Prostate gland (tissue), 2 donors: ENCODE results near the gene TRMT112. TPM values are rescaled to one million over a fixed set of nuclear protein-coding genes. Genes with fewer than 3 reads are reported as not detected.

Source experiments
- DNase-seq: peaks from one replicate; pipeline ENCODE4 v3.0.0-alpha.2; 2019; ENCODE audit warnings: low spot score
- H3K27ac ChIP-seq, 2 donors: fragments of 200-600 bp; sonication (generic); 2 replicates each; pipeline ENCODE4 v1.5.1; 2017 to 2019
- H3K27me3 ChIP-seq: fragments of 200-600 bp; sonication (generic); replicated peaks from 2 replicates; pipeline ENCODE4 v1.5.1; 2019; ENCODE audit not compliant: insufficient read depth
- H3K36me3 ChIP-seq, 2 donors: fragments of 200-600 bp; sonication (generic); 1 replicate in 1 of 2; 2 replicates in 1 of 2; pipeline versions ENCODE4 v1.5.1 to v1.8.1; 2017 to 2019
- H3K4me1 ChIP-seq: fragments of 200-600 bp; sonication (generic); replicated peaks from 2 replicates; pipeline ENCODE4 v1.5.1; 2019
- H3K4me3 ChIP-seq, 2 donors: fragments of 200-600 bp; sonication (generic); 2 replicates each; pipeline ENCODE4 v1.5.1; 2017 to 2019
- H3K9me3 ChIP-seq: fragments of 200-600 bp; sonication (generic); 2 replicates; pipeline ENCODE4 v1.5.1; 2017
- CTCF ChIP-seq, 4 experiments: fragments of 200-600 bp in 2 of 4; fragments of 450-650 bp in 2 of 4; sonication (generic) in 2 of 4; IDR thresholded peaks; 1 replicate in 3 of 4; 2 replicates in 1 of 4; pipeline ENCODE4 v1.5.1; 2016 to 2019; ENCODE audit warnings: antibody characterized with exemption in 4 of 4, mild to moderate bottlenecking in 2 of 4, moderate library complexity in 2 of 4
- POLR2A ChIP-seq: fragments of 450-650 bp; IDR thresholded peaks from one replicate; pipeline ENCODE4 v1.6.1; 2016; ENCODE audit warnings: antibody characterized with exemption, mild to moderate bottlenecking
- POLR2AphosphoS5 ChIP-seq: sonication (generic); formaldehyde crosslinking; IDR thresholded peaks from one replicate; pipeline ENCODE4 v1.6.1; 2017; ENCODE audit warnings: antibody characterized with exemption
- WGBS: methylation state at CpG from one replicate; pipeline ENCODE4 v1.1.5; 2018; 5-methylcytosine and 5-hydroxymethylcytosine counted together
- intact Hi-C: fragments of 100-400 bp; cut with DNase I; formaldehyde crosslinking; loops from one replicate; pipeline ENCODE4 v1.14.2; 2022
- total RNA-seq, 2 donors: library from RNA; depleted of rRNA; stranded (reverse); fragments of >200 nt; gene quantifications; one replicate each; pipeline ENCODE4 v1.1.0, GENCODE V29; 2016

TRMT112 gene
- total RNA-seq, 2 donors from 2014 or later, result 328 to 400 TPM

GRCh38 chr11:64355078-64355940 lies 38.0 kb upstream of the TRMT112 start:
- Histone ChIP-seq H3K27me3 (no peaks in the 10 kb centered on the region), H3K4me1 (peaks cover 6% of the 10 kb centered on the region), H3K36me3 (no peaks in the 10 kb centered on the region), H3K9me3 (no peaks in the 10 kb centered on the region), H3K4me3 (peak overlapping the region; percentile 2 to 21), H3K27ac (peak overlapping the region; percentile 10 to 48)
- WGBS, result 6% methylated on average over 23 of the region's 23 CpGs
- peak; percentile 73 for DNase-seq
- TF ChIP-seq CTCF (IDR thresholded peaks at IDR 0.05) (peak; percentile 67 to 95 (median 76)), POLR2A (no peak), POLR2AphosphoS5 (peak; percentile 79)
- intact Hi-C loops, result no loop called here

- no peak overlapping the region for H3K4me3 ChIP-seq
- intact Hi-C loops, result loop anchor here (1.0 kb wide), 1 partner anchor 35 kb away; no protein-coding TSS in a partner anchor
- no peak overlapping the region for H3K27ac ChIP-seq
- TF ChIP-seq POLR2AphosphoS5 (no peak), CTCF (IDR thresholded peaks at IDR 0.05) (no peak), POLR2A (no peak)
- H3K9me3 ChIP-seq, result no peaks in the 10 kb centered on the region
- DNase-seq, result no peak
- no peaks in the 10 kb centered on the region for H3K36me3 ChIP-seq
- peaks cover 6% of the 10 kb centered on the region for H3K4me1 ChIP-seq
- no peaks in the 10 kb centered on the region for H3K27me3 ChIP-seq
- WGBS, result 74% methylated on average over 19 of the region's 20 CpGs
Observed at GRCh38 chr11:64353715-64354506, 36.6 kb upstream of the TRMT112 start.

GRCh38 chr11:64352995-64353714 lies 35.8 kb upstream of the TRMT112 start:
- DNase-seq, result no peak
- Histone ChIP-seq H3K27me3 (no peaks in the 10 kb centered on the region), H3K4me3 (no peak overlapping the region), H3K27ac (no peak overlapping the region), H3K36me3 (no peaks in the 10 kb centered on the region), H3K9me3 (no peaks in the 10 kb centered on the region), H3K4me1 (no peaks in the 10 kb centered on the region)
- WGBS, result 48% methylated on average over 32 of the region's 34 CpGs
- TF ChIP-seq POLR2AphosphoS5, result no peak
- no peak for TF ChIP-seq CTCF (IDR thresholded peaks at IDR 0.05)
- TF ChIP-seq POLR2A, result no peak
- intact Hi-C loops, result no loop called here

GRCh38 chr11:64352099-64352994 lies 35.0 kb upstream of the TRMT112 start:
- 85% methylated on average over 32 of the region's 33 CpGs for WGBS
- intact Hi-C loops, result no loop called here
- Histone ChIP-seq H3K9me3 (no peaks in the 10 kb centered on the region), H3K36me3 (no peaks in the 10 kb centered on the region), H3K4me1 (no peaks in the 10 kb centered on the region), H3K27ac (no peak overlapping the region), H3K4me3 (no peak overlapping the region), H3K27me3 (no peaks in the 10 kb centered on the region)
- TF ChIP-seq CTCF (IDR thresholded peaks at IDR 0.05) (no peak), POLR2A (no peak), POLR2AphosphoS5 (no peak)
- DNase-seq, result no peak
